ENCODE measurements around the gene TPP1. TPM values are rescaled to one million over a fixed set of nuclear protein-coding genes. Genes with fewer than 3 reads are reported as not detected.

TPP1 gene
- total and polyA plus RNA-seq, 2 donors (not counting 1 experiment from before 2014, with no cell fraction given): 127 to 136 TPM

DNA sequence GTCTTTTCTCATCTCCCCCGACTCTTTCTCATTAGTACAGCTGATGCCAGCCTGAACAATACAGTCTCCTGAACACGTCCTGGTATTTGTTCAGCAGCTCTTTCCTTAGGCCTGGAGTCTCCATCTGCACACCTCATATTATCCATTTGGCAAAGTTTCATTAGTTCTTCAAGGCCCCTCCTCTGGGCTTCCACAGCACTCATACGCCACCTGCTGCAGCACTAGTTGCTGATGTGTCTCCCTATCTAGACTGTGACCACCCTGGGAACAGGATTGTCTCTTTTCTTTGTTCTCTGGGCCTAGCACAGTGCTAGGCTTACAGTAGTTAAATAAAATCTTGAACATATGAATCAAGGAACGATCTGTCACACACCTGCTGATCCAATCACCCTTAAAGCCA is 19.2 kb upstream of the TPP1 start:
- H3K9me3 ChIP-seq (ENCODE audit: control insufficient read depth, insufficient read depth, low read depth, low read length): no peaks in the 10 kb centered on the region
- TF ChIP-seq, protein P1, sequence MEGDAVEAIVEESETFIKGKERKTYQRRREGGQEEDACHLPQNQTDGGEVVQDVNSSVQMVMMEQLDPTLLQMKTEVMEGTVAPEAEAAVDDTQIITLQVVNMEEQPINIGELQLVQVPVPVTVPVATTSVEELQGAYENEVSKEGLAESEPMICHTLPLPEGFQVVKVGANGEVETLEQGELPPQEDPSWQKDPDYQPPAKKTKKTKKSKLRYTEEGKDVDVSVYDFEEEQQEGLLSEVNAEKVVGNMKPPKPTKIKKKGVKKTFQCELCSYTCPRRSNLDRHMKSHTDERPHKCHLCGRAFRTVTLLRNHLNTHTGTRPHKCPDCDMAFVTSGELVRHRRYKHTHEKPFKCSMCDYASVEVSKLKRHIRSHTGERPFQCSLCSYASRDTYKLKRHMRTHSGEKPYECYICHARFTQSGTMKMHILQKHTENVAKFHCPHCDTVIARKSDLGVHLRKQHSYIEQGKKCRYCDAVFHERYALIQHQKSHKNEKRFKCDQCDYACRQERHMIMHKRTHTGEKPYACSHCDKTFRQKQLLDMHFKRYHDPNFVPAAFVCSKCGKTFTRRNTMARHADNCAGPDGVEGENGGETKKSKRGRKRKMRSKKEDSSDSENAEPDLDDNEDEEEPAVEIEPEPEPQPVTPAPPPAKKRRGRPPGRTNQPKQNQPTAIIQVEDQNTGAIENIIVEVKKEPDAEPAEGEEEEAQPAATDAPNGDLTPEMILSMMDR (conservative IDR thresholded peaks at IDR 0.05 in 1 of 2, IDR thresholded peaks at IDR 0.05 in 1 of 2; ENCODE audit: low read depth in 1 of 2, low read length in 2 of 2): no peak
- no peak for TF ChIP-seq EZH2 (IDR thresholded peaks at IDR 0.05; ENCODE audit: low read length, missing control alignments)
- H3K36me3 ChIP-seq (ENCODE audit: control insufficient read depth, insufficient read depth, low read length): no peaks in the 10 kb centered on the region
- H4K20me1 ChIP-seq (ENCODE audit: control insufficient read depth, extremely low read depth, insufficient read depth, low read length): no peaks in the 10 kb centered on the region
- H2AFZ ChIP-seq (ENCODE audit: low read length): no peak overlapping the region
- H3K9ac ChIP-seq (ENCODE audit: insufficient read depth, low read length): no peak overlapping the region
- no peaks in the 10 kb centered on the region for H3K79me2 ChIP-seq (ENCODE audit: control insufficient read depth, insufficient read depth, low read length)
- no peak overlapping the region for H3K4me3 ChIP-seq (replicated peaks in 1 of 4; ENCODE audit: control extremely low read depth in 1 of 4, insufficient read depth in 1 of 4, low read depth in 3 of 4, low read length in 4 of 4)
- H3K27ac ChIP-seq (ENCODE audit: insufficient read depth, low read length): peak overlapping the region; percentile 4
- no peak for DNase-seq (ENCODE audit: low read depth in 2 of 2)
- H3K27me3 ChIP-seq (ENCODE audit: control insufficient read depth, insufficient read depth, low read length): no peaks in the 10 kb centered on the region
- peak overlapping the region; percentile 33 for H3K4me2 ChIP-seq (ENCODE audit: extremely low read depth, insufficient read depth, low read length)
- H3K4me1 ChIP-seq (ENCODE audit: control insufficient read depth, extremely low read depth, insufficient read depth, low read length): peaks cover 12% of the 10 kb centered on the region

DNA sequence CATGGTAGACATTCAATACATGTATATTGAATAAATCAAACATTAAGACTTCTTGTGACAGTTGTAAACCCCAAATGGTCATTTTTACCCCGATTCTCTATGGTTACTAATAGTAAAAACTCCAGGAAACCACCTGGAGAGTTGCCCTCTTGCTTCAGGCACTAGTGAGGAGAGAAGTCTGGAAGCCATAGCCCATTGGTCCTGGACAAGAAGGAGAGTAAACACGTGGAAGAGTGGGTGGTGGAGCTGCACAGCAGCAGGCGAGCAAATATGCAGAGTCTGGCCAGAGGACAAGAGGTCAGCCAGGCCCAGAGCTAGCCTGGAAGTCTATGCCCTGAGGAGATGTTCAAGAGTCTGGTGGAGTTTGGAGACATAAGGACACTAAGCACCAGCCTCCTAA is 18.6 kb upstream of the TPP1 start:
- Histone ChIP-seq H3K27ac (ENCODE audit: insufficient read depth, low read length) (peak overlapping the region; percentile 4), H3K9ac (ENCODE audit: insufficient read depth, low read length) (no peak overlapping the region), H3K4me1 (ENCODE audit: control insufficient read depth, extremely low read depth, insufficient read depth, low read length) (peaks cover 12% of the 10 kb centered on the region), H3K4me3 (replicated peaks in 1 of 4; ENCODE audit: control extremely low read depth in 1 of 4, insufficient read depth in 1 of 4, low read depth in 3 of 4, low read length in 4 of 4) (no peak overlapping the region), H3K27me3 (ENCODE audit: control insufficient read depth, insufficient read depth, low read length) (no peaks in the 10 kb centered on the region), H3K79me2 (ENCODE audit: control insufficient read depth, insufficient read depth, low read length) (no peaks in the 10 kb centered on the region), H4K20me1 (ENCODE audit: control insufficient read depth, extremely low read depth, insufficient read depth, low read length) (no peaks in the 10 kb centered on the region), H3K36me3 (ENCODE audit: control insufficient read depth, insufficient read depth, low read length) (no peaks in the 10 kb centered on the region), H2AFZ (ENCODE audit: low read length) (no peak overlapping the region), H3K4me2 (ENCODE audit: extremely low read depth, insufficient read depth, low read length) (peak overlapping the region; percentile 33), H3K9me3 (ENCODE audit: control insufficient read depth, insufficient read depth, low read depth, low read length) (no peaks in the 10 kb centered on the region)
- TF ChIP-seq, protein P1 (conservative IDR thresholded peaks at IDR 0.05 in 1 of 2, IDR thresholded peaks at IDR 0.05 in 1 of 2; ENCODE audit: low read depth in 1 of 2, low read length in 2 of 2): no peak
- no peak for TF ChIP-seq EZH2 (IDR thresholded peaks at IDR 0.05; ENCODE audit: low read length, missing control alignments)
- peak; percentile 50 to 80 for DNase-seq (ENCODE audit: low read depth in 2 of 2)

DNA sequence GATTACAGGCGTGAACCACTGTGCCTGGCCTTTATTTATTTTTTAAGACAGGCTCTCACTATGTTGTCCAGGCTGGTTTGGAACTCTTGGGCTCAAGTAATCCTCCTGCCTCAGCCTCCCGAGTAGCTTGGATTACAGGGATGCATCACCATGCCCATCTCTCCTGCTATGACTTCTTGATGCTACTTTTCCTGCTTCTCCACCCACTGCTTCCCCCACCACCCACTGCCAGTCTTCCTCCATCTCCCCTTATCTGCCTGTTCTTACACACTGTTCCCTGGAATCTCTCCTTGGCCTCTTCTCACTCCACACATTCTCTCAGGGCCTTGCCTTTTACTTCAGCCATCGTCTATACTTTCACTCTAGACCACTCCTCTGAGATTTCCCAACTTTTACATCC is 17.3 kb upstream of the TPP1 start:
- no peak overlapping the region for H3K4me2 ChIP-seq (ENCODE audit: extremely low read depth, insufficient read depth, low read length)

More for the DNA sequence above, 17.3 kb upstream of the TPP1 start:
- H3K27ac ChIP-seq (ENCODE audit: insufficient read depth, low read length): no peak overlapping the region
- H4K20me1 ChIP-seq (ENCODE audit: control insufficient read depth, extremely low read depth, insufficient read depth, low read length): no peaks in the 10 kb centered on the region
- H3K36me3 ChIP-seq (ENCODE audit: control insufficient read depth, insufficient read depth, low read length): no peaks in the 10 kb centered on the region
- H3K79me2 ChIP-seq (ENCODE audit: control insufficient read depth, insufficient read depth, low read length): no peaks in the 10 kb centered on the region
- no peaks in the 10 kb centered on the region for H3K27me3 ChIP-seq (ENCODE audit: control insufficient read depth, insufficient read depth, low read length)
- DNase-seq (ENCODE audit: low read depth in 2 of 2): no peak
- no peak overlapping the region for H3K9ac ChIP-seq (ENCODE audit: insufficient read depth, low read length)
- TF ChIP-seq EZH2 (IDR thresholded peaks at IDR 0.05; ENCODE audit: low read length, missing control alignments): no peak
- TF ChIP-seq, protein P1 (conservative IDR thresholded peaks at IDR 0.05 in 1 of 2, IDR thresholded peaks at IDR 0.05 in 1 of 2; ENCODE audit: low read depth in 1 of 2, low read length in 2 of 2): no peak
- peaks cover 12% of the 10 kb centered on the region for H3K4me1 ChIP-seq (ENCODE audit: control insufficient read depth, extremely low read depth, insufficient read depth, low read length)
- no peak overlapping the region for H2AFZ ChIP-seq (ENCODE audit: low read length)
- H3K9me3 ChIP-seq (ENCODE audit: control insufficient read depth, insufficient read depth, low read depth, low read length): no peaks in the 10 kb centered on the region
- H3K4me3 ChIP-seq (replicated peaks in 1 of 4; ENCODE audit: control extremely low read depth in 1 of 4, insufficient read depth in 1 of 4, low read depth in 3 of 4, low read length in 4 of 4): no peak overlapping the region
